Lower leg skin (tissue), 3 donors: ENCODE results near the gene CRB2.

Experiments
- CTCF ChIP-seq, 3 donors: fragments of 450-650 bp; IDR thresholded peaks; one replicate each; pipeline ENCODE4 v1.5.1; 2016; ENCODE audit warnings: antibody characterized with exemption in 3 of 3, mild to moderate bottlenecking in 3 of 3, moderate library complexity in 2 of 3
- POLR2A ChIP-seq, 2 donors: fragments of 450-650 bp; IDR thresholded peaks; one replicate each; pipeline ENCODE4 v1.6.1; 2016 to 2017; ENCODE audit warnings: antibody characterized with exemption in 2 of 2, mild to moderate bottlenecking in 1 of 2, moderate library complexity in 1 of 2

DNA sequence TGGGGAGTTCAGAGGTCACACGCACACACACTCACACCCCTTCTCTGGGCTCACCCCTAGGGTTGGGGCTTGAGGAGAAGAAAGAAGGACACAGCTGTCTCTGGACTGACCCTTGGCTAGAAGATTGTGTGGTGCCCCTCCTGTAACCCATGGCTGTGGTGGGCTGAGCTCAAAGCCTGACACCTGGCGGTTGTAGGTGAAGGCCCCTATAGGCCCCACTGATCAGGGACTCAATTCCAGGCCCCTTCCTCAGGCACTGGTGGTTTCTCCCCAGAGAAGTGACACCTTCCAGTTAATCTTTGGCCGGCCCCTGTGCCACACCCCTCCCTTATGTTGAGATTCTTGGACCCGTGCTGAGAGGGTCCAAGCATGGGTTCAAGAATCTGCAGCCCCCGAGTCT, 35.2 kb upstream of the CRB2 start:
- TF ChIP-seq POLR2A (IDR thresholded peaks at IDR 0.05) (no peak), CTCF (IDR thresholded peaks at IDR 0.05) (no peak)
